K562 (cell line): ENCODE measurements around the gene TGDS. TPM values are rescaled to one million over a fixed set of nuclear protein-coding genes. Genes with fewer than 3 reads are reported as not detected.

Experiments used
- ATAC-seq: fragments of 200-7000 bp; cut with Tn5 transposase; 3 replicates; pipeline ENCODE4 v1.9.1; 2020; ENCODE audit warnings: moderate library complexity
- BruUV-seq: library from RNA; stranded (reverse); fragments of 400-500 nt; replicated peaks from 2 replicates; lab custom pipeline; 2021; lab: Mats Ljungman, UMichigan
- CTCF ChIA-PET: fragments of 300-600 bp; formaldehyde crosslinking; extraction: SDS; loops from one replicate; lab custom pipeline; 2021; ENCODE audit warnings: low intra/inter-chr PET ratio; lab: Yijun Ruan, JAX
- POLR2A ChIA-PET: fragments of 300-600, 350-650 bp; sonication (Branson Sonifier 250); formaldehyde crosslinking; extraction: SDS; loops from one replicate; lab custom pipeline; 2021; ENCODE audit warnings: antibody characterized with exemption, inconsistent platforms; lab: Yijun Ruan, JAX
- DNase-seq, 4 experiments: peaks; one replicate each; pipeline versions ENCODE4 v3.0.0 to v3.0.0-alpha.2; 2011 to 2018; ENCODE audit warnings: low spot score in 3 of 4, mixed read lengths in 3 of 4; ENCODE audit errors: extremely low read depth in 1 of 4
- FAIRE-seq: peaks from 2 replicates; lab custom pipeline; 2011; peaks lifted over from hg19 to GRCh38; lab: Jason Lieb, UNC
- H2AFZ ChIP-seq: 2 replicates; pipeline ENCODE4 v1.6.0; 2011; ENCODE audit warnings: low read depth, low read length, control low read depth, inconsistent platforms
- H3K27ac ChIP-seq: fragments of 200-600 bp; 3 replicates; pipeline ENCODE4 v1.8.0; 2011; ENCODE audit warnings: low read depth, mild to moderate bottlenecking, control low read depth, inconsistent platforms, low read length, moderate library complexity, mixed read lengths; ENCODE audit errors: extremely low read depth
- H3K27me3 ChIP-seq, 2 experiments: fragments of 300-600 bp in 1 of 2; 2 replicates in 1 of 2; 3 replicates in 1 of 2; pipeline versions ENCODE4 v1.6.0 to v1.8.0; 2011; ENCODE audit warnings: inconsistent platforms in 2 of 2, low read length in 2 of 2, mild to moderate bottlenecking in 1 of 2, mixed read lengths in 1 of 2, moderate library complexity in 1 of 2; ENCODE audit not compliant: control insufficient read depth in 2 of 2, insufficient read depth in 2 of 2
- H3K36me3 ChIP-seq: fragments of 300-600 bp; 3 replicates; pipeline ENCODE4 v1.8.0; 2011; ENCODE audit warnings: mild to moderate bottlenecking, low read length, inconsistent platforms; ENCODE audit not compliant: control insufficient read depth, insufficient read depth
- H3K4me1 ChIP-seq, 2 experiments: fragments of 200-600 bp in 1 of 2; replicated peaks in 1 of 2; 2 replicates in 1 of 2; 3 replicates in 1 of 2; pipeline versions ENCODE4 v1.5.1 to v1.8.0; 2011; ENCODE audit warnings: inconsistent platforms in 2 of 2, low read length in 2 of 2, mild to moderate bottlenecking in 1 of 2, mixed read lengths in 1 of 2, moderate library complexity in 1 of 2; ENCODE audit not compliant: control insufficient read depth in 2 of 2, insufficient read depth in 2 of 2
- H3K4me2 ChIP-seq: 2 replicates; pipeline ENCODE4 v1.6.1; 2011; ENCODE audit warnings: low read length, control low read depth, inconsistent platforms, mixed read lengths; ENCODE audit not compliant: insufficient read depth
- H3K4me3 ChIP-seq: fragments of 200-600 bp; sonication (generic), shearing (Covaris generic); 2 replicates; pipeline ENCODE4 v1.5.1; 2016; ENCODE audit warnings: control low read depth, inconsistent platforms
- H3K79me2 ChIP-seq: fragments of 200-600 bp; 3 replicates; pipeline ENCODE4 v1.8.0; 2011; ENCODE audit warnings: low read length, inconsistent platforms; ENCODE audit not compliant: control insufficient read depth, insufficient read depth
- H3K9ac ChIP-seq, 2 experiments: 2 replicates each; pipeline versions ENCODE4 v1.6.0 to v1.6.1; 2011; ENCODE audit warnings: low read depth in 2 of 2, low read length in 2 of 2, control low read depth in 1 of 2, inconsistent platforms in 1 of 2, mild to moderate bottlenecking in 1 of 2, mixed read lengths in 1 of 2; ENCODE audit not compliant: insufficient read depth in 1 of 2
- H3K9me1 ChIP-seq: one replicate; pipeline ENCODE4 v1.6.0; 2011; ENCODE audit warnings: inconsistent platforms, mild to moderate bottlenecking, low read length, moderate library complexity; ENCODE audit not compliant: control insufficient read depth, insufficient read depth
- H3K9me3 ChIP-seq: replicated peaks from 2 replicates; pipeline ENCODE4 v1.5.1; 2011; ENCODE audit warnings: low read depth, low read length, inconsistent platforms; ENCODE audit not compliant: control insufficient read depth, insufficient read depth
- H4K20me1 ChIP-seq: replicated peaks from 2 replicates; pipeline ENCODE4 v1.6.1; 2011; ENCODE audit warnings: low read length, inconsistent platforms, mixed read lengths; ENCODE audit not compliant: control insufficient read depth, insufficient read depth
- E2F5 ChIP-seq: sonication (generic); formaldehyde crosslinking; IDR thresholded peaks from 2 replicates; pipeline ENCODE4 v1.8.0; 2022; ENCODE audit warnings: mild to moderate bottlenecking, missing genetic modification reagents
- ETV1 ChIP-seq: fragments of 450-650 bp; conservative IDR thresholded peaks from 2 replicates; pipeline ENCODE4 v1.6.1; 2016; ENCODE audit warnings: missing genetic modification characterization, control low read depth, low read depth, missing compliant biosample characterization
- FOXA1 ChIP-seq: fragments of 450-650 bp; IDR thresholded peaks from 2 replicates; pipeline ENCODE4 v1.6.1; 2016; ENCODE audit warnings: mild to moderate bottlenecking, borderline replicate concordance
- GTF2B ChIP-seq: IDR thresholded peaks from 2 replicates; pipeline ENCODE4 v1.6.1; 2011; ENCODE audit not compliant: insufficient read length; ENCODE audit errors: extremely low read depth
- MCM2 ChIP-seq: fragments of 450-650 bp; IDR thresholded peaks from 2 replicates; pipeline ENCODE4 v1.6.1; 2017; ENCODE audit warnings: low read depth, mild to moderate bottlenecking
- MED1 ChIP-seq: sonication (generic); formaldehyde crosslinking; IDR thresholded peaks from 2 replicates; pipeline ENCODE4 v1.8.1; 2023; ENCODE audit warnings: missing genetic modification reagents, borderline replicate concordance
- MEF2D ChIP-seq: conservative IDR thresholded peaks from 2 replicates; pipeline ENCODE4 v1.6.1; 2016; ENCODE audit warnings: low read depth, missing genetic modification characterization, missing compliant biosample characterization
- NR3C1 ChIP-seq: sonication (generic); formaldehyde crosslinking; IDR thresholded peaks from 2 replicates; pipeline ENCODE4 v1.8.1; 2022; ENCODE audit warnings: missing genetic modification reagents
- NUFIP1 ChIP-seq: fragments of 450-650 bp; IDR thresholded peaks from 2 replicates; pipeline ENCODE4 v1.6.1; 2018; ENCODE audit not compliant: partially characterized antibody
- PREB ChIP-seq: sonication (generic); formaldehyde crosslinking; IDR thresholded peaks from 2 replicates; pipeline ENCODE4 v1.8.1; 2023; ENCODE audit warnings: mild to moderate bottlenecking, missing genetic modification reagents
- ZFP30 ChIP-seq: fragments of 250-450 bp; sonication (Bioruptor Pico); IDR thresholded peaks from 2 replicates; pipeline ENCODE4 v1.8.0; 2022; ENCODE audit warnings: moderate library complexity, mild to moderate bottlenecking, inconsistent platforms, borderline replicate concordance
- ZKSCAN3 ChIP-seq: fragments of 250-450 bp; sonication (Bioruptor Pico); IDR thresholded peaks from 2 replicates; pipeline ENCODE4 v1.4.0; 2020
- ZNF134 ChIP-seq: fragments of 250-450 bp; sonication (Bioruptor Pico); conservative IDR thresholded peaks from 2 replicates; pipeline ENCODE4 v1.4.0; 2020
- ZNF347 ChIP-seq: fragments of 450-650 bp; formaldehyde crosslinking; IDR thresholded peaks from 2 replicates; pipeline ENCODE4 v1.4.0; 2020; ENCODE audit warnings: low read depth, mild to moderate bottlenecking, moderate library complexity
- WGBS: fragments of 100-300 bp; shearing (Covaris generic); methylation state at CpG from one replicate; pipeline ENCODE4 v1.1.6; 2016; ENCODE audit warnings: low coverage, mixed read lengths; ENCODE audit not compliant: insufficient coverage; ENCODE audit errors: missing lambda C conversion rate; 5-methylcytosine and 5-hydroxymethylcytosine counted together
- in situ Hi-C: fragments of 300-500 bp; cut with MboI; formaldehyde crosslinking; loops from 4 replicates; pipeline ENCODE4 v1.15.0; 2018; ENCODE audit warnings: inconsistent platforms, mixed read lengths
- intact Hi-C: fragments of 100-400 bp; cut with micrococcal nuclease; formaldehyde crosslinking; loops from 2 replicates; pipeline ENCODE4 v1.14.2; 2022
- polyA plus RNA-seq, 8 experiments: library from polyadenylated mRNA; depleted of rRNA in 4 of 8; stranded (reverse) in 5 of 8; unstranded in 3 of 8; fragments of >200 nt; fragmentation: Nextera tagmentation in 2 of 8; fragmentation: Illumina TruSeq in 1 of 8; extraction: Ambion mirVana in 2 of 8; extraction: Trizol in 1 of 8; gene quantifications; 2 replicates each; pipeline versions ENCODE4 v1.2.1 to v1.2.3, GENCODE V29; 2011 to 2014; ENCODE audit warnings: inconsistent platforms in 1 of 8, missing spikeins in 1 of 8
- total RNA-seq, 7 experiments: library from RNA; depleted of rRNA in 6 of 7; stranded (reverse); fragments of >200 nt in 6 of 7; fragmentation: Illumina TruSeq in 2 of 7; extraction: Trizol in 2 of 7; gene quantifications; 2 replicates each; pipeline versions ENCODE4 v1.2.1 to v1.2.3, GENCODE V29; 2011 to 2021; ENCODE audit warnings: low replicate concordance in 1 of 7

TGDS gene
- total and polyA plus RNA-seq, 9 of the 15 experiments (the other 6 are each of a cell fraction or from before 2014, with no cell fraction given) = 9.9 to 43.7 (median 21.4) TPM

- Histone ChIP-seq H2AFZ (no peak overlapping the region), H3K27ac (no peak overlapping the region), H3K4me1 (no peaks in the 10 kb centered on the region), H3K79me2 (no peaks in the 10 kb centered on the region), H3K9ac (no peak overlapping the region), H3K4me2 (no peak overlapping the region), H3K36me3 (no peaks in the 10 kb centered on the region), H3K9me1 (no peaks in the 10 kb centered on the region), H4K20me1 (no peaks in the 10 kb centered on the region), H3K27me3 (peaks cover 0 to 2% of the 10 kb centered on the region in 2 experiments; a peak in 1 of 5 replicates), H3K4me3 (no peak overlapping the region), H3K9me3 (no peaks in the 10 kb centered on the region)
- BruUV-seq = no TSS peak
- ChIA-PET CTCF (no interaction called here), POLR2A (no interaction called here)
- ATAC-seq (no peak), FAIRE-seq (no peak), DNase-seq (no peak)
- 0% methylated on average over 1 of the region's 1 CpG for WGBS
- in situ Hi-C loops (no loop called here), intact Hi-C loops (no loop called here)
- no peak for TF ChIP-seq FOXA1
- TF ChIP-seq NUFIP1 = no peak
- TF ChIP-seq NR3C1 (CRISPR knock-in tag) = no peak
- TF ChIP-seq ZKSCAN3 (CRISPR knock-in tag) = no peak
- TF ChIP-seq MEF2D = no peak
- TF ChIP-seq ETV1 (tag) = no peak
- no peak for TF ChIP-seq E2F5 (CRISPR knock-in tag)
- TF ChIP-seq ZNF347 = no peak
- TF ChIP-seq ZFP30 (CRISPR knock-in tag) = no peak
- TF ChIP-seq MCM2 = no peak
- no peak for TF ChIP-seq MED1 (CRISPR knock-in tag)
- TF ChIP-seq ZNF134 (CRISPR knock-in tag) = no peak
- TF ChIP-seq GTF2B = no peak
- no peak for TF ChIP-seq PREB
These were observed 61.8 kb downstream of the TGDS start for GRCh38 chr13:94534166-94534565.
